Measurements from ENCODE around the gene SIN3B.

DNA sequence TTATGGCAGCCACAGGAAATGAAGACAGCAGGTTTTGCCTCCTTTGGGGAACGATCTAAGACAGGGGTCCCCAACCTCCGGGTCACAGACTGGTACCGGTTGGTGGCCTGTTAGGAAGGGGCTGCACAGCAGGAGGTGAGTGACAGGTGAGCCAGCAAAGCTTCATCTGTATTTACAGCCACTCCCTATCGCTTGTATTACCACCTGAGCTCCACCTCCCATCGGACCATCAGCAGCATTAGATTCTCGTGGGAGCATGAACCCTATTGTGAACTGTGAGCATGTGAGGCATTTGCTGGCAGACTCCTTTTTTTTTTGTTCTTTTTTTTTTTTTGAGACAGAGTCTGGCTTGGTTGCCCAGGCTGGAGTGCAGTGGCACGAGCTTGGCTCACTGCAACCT is 81.8 kb downstream of the SIN3B start:
- TF ChIP-seq, protein P1, sequence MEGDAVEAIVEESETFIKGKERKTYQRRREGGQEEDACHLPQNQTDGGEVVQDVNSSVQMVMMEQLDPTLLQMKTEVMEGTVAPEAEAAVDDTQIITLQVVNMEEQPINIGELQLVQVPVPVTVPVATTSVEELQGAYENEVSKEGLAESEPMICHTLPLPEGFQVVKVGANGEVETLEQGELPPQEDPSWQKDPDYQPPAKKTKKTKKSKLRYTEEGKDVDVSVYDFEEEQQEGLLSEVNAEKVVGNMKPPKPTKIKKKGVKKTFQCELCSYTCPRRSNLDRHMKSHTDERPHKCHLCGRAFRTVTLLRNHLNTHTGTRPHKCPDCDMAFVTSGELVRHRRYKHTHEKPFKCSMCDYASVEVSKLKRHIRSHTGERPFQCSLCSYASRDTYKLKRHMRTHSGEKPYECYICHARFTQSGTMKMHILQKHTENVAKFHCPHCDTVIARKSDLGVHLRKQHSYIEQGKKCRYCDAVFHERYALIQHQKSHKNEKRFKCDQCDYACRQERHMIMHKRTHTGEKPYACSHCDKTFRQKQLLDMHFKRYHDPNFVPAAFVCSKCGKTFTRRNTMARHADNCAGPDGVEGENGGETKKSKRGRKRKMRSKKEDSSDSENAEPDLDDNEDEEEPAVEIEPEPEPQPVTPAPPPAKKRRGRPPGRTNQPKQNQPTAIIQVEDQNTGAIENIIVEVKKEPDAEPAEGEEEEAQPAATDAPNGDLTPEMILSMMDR (IDR thresholded peaks at IDR 0.05): no peak
- TF ChIP-seq EP300 (IDR thresholded peaks at IDR 0.05) (no peak), CHD2 (IDR thresholded peaks at IDR 0.05; ENCODE audit: low read length, partially characterized antibody) (no peak), RAD21 (conservative IDR thresholded peaks at IDR 0.05 in 1 of 2, IDR thresholded peaks at IDR 0.05 in 1 of 2) (no peak), MAZ (IDR thresholded peaks at IDR 0.05; ENCODE audit: borderline replicate concordance, low read depth, low read length) (no peak), RCOR1 (IDR thresholded peaks at IDR 0.05; ENCODE audit: low read depth, low read length) (no peak), CBX8 (IDR thresholded peaks at IDR 0.05) (no peak), HDAC2 (IDR thresholded peaks at IDR 0.05) (no peak)
- TF ChIP-seq, protein P2, sequence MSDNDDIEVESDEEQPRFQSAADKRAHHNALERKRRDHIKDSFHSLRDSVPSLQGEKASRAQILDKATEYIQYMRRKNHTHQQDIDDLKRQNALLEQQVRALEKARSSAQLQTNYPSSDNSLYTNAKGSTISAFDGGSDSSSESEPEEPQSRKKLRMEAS (IDR thresholded peaks at IDR 0.05): no peak
- TF ChIP-seq, protein P3, sequence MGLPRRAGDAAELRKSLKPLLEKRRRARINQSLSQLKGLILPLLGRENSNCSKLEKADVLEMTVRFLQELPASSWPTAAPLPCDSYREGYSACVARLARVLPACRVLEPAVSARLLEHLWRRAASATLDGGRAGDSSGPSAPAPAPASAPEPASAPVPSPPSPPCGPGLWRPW (IDR thresholded peaks at IDR 0.05): no peak
